Endometrial microvascular endothelial cells (primary cell): ENCODE measurements around the gene PDE3A. TPM values are rescaled to one million over a fixed set of nuclear protein-coding genes. Genes with fewer than 3 reads are reported as not detected.

ENCODE experiments used
- in situ Hi-C: cut with HindIII; loops from 2 replicates; pipeline ENCODE4 v1.10.0; 2017; ENCODE audit warnings: low sequenced_read_pairs, low pct_unique_long_range_greater_than_20kb; ENCODE audit errors: inconsistent ontology term
- total RNA-seq: library from RNA; depleted of rRNA; stranded (reverse); fragments of >200 nt; gene quantifications from one replicate; pipeline ENCODE4 v1.2.3, GENCODE V29; 2015; ENCODE audit errors: inconsistent ontology term

The PDE3A gene
- total RNA-seq, 1 donor from 2014 or later, result 8.2 TPM

DNA sequence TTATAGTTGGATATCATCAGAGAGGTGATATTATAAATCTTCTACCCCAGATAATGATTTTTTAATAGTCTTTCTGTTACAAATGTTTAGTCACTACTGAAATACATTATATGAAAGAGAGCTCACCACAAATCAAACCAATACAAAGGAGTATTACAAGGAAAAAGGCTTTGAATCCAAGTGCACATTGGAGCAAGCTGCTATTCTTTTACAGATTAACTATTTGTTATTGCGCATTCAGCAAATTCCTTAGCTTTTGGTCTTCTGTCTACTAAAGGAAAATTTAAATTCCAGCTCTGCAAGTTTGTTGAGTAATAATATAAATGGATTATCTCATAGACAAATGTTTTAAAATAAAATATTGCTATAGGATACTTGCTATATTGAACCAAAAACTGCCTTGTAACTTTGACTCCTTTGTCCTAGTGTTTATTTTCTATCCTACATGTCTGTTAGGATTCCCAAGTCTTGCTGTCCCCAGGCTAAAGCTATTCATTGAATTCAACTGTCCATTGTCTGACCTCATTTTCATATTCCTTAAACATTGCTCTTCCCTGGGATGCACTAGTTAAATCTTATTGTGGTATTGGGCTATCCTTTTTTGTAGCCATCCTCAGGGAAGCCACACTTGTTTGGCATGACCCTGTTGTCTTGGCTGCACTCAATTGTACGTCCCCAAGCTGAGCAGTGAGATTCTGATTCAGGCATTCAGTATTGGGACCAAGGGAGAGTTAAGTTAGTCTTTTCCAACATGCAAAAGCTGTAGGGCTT is 41.5 kb downstream of the PDE3A start:
- in situ Hi-C loops, result no loop called here

DNA sequence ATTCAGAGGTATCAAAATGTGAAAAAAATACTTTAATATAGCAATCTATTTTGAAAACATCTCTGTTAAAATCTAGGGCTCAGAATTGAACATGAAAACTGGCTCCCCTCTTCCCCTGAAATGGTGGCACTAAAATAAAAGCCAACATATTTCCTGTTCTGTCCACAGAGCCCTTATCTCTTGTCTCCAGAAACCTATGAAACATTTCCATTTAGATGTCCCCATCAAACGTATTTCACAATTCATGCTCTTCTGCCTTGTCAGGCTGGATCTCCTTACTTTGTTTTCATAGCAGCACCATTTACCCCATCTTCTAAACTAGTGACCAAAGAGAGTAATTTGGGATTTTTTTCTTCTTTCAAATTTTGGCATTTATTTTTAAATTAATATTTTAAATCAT is 42.4 kb downstream of the PDE3A start:
- in situ Hi-C loops, result no loop called here

GRCh38 chr12:20411345-20411744 is 43.0 kb downstream of the PDE3A start:
- in situ Hi-C loops, result no loop called here

- in situ Hi-C loops, result no loop called here
Measured at GRCh38 chr12:20415028-20415427, 46.7 kb downstream of the PDE3A start.

- in situ Hi-C loops, result no loop called here
Measured at GRCh38 chr12:20415641-20416040, 47.3 kb downstream of the PDE3A start.

GRCh38 chr12:20420557-20420956 is 52.2 kb downstream of the PDE3A start:
- in situ Hi-C loops, result no loop called here

DNA sequence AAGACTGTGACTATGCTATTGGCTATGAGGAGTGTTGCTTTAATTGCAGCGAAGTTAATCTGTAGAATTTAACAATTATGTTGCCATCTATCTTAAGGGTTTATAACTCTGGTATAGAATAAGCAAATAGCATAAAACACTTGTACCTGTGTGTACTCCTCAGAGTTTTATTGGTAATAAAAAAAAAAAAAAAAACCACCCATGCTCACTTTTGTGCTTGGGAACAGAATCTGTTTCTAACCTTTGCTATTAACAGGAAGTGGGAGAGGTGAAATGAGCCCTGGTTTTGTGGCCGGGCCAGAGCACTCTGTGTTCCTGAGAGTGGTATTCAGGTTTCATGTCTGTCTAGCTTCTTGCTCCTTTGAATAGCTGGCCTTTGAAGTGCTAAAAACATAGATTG is 53.1 kb downstream of the PDE3A start:
- in situ Hi-C loops, result no loop called here

DNA sequence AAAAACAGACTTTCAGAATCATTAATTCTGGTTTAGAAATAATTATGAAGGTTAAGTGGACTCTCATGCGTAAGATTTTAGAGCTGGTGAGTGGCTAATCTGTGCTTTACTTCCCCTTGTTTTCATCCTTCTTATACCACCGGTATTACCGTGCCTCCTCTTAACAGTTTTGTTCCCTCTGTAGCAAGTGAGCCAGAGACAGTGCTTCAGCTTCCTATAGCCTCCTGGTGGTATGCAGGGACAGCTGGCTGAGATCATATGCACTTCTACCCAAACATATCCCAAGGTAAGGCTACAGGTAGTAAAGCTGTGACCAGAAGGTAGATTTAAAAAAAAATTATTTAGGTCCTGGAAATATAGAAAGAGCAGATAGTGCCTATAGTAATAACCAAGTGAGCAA is 55.2 kb downstream of the PDE3A start:
- in situ Hi-C loops, result no loop called here

GRCh38 chr12:20424841-20425240 is 56.5 kb downstream of the PDE3A start:
- in situ Hi-C loops, result no loop called here

GRCh38 chr12:20426191-20426590 is 57.9 kb downstream of the PDE3A start:
- in situ Hi-C loops, result no loop called here

GRCh38 chr12:20426957-20427356 is 58.6 kb downstream of the PDE3A start:
- in situ Hi-C loops, result no loop called here

GRCh38 chr12:20429852-20430251 is 61.5 kb downstream of the PDE3A start:
- in situ Hi-C loops, result no loop called here

DNA sequence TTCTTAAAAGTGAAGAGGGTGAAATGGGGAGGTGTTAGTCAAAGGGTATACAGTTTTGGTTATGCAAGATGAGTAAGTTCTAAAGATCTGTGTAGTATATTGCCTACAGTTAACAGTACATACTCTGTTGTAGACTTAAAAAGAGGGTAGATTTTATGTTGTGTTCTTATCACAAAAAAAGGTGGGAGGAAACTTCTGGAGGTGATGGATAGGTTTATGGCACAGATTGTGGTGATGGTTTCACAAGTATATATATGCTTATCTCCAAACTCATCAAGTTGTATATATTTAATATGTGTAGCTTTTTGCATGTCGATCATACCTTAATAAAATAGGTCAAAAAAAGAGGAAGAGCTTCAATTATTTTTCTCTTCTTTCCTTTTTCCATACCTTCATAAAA is 64.0 kb downstream of the PDE3A start:
- in situ Hi-C loops, result no loop called here

GRCh38 chr12:20434996-20435395 is 66.7 kb downstream of the PDE3A start:
- in situ Hi-C loops, result no loop called here

- in situ Hi-C loops, result no loop called here
Measured at GRCh38 chr12:20436316-20436715, 68.0 kb downstream of the PDE3A start.

GRCh38 chr12:20438299-20438779 is 70.0 kb downstream of the PDE3A start:
- in situ Hi-C loops, result no loop called here

GRCh38 chr12:20439626-20440025 is 71.3 kb downstream of the PDE3A start:
- in situ Hi-C loops, result no loop called here

- in situ Hi-C loops, result no loop called here
Measured at GRCh38 chr12:20440408-20440807, 72.1 kb downstream of the PDE3A start.

- in situ Hi-C loops, result no loop called here
Measured at GRCh38 chr12:20442322-20442721, 74.0 kb downstream of the PDE3A start.

GRCh38 chr12:20443255-20443654 is 74.9 kb downstream of the PDE3A start:
- in situ Hi-C loops, result no loop called here

- in situ Hi-C loops, result no loop called here
Measured at GRCh38 chr12:20443792-20444191, 75.5 kb downstream of the PDE3A start.
